Choroid plexus epithelial cell (primary cell): ENCODE data around the gene GTF2F2.

ENCODE experiments used
- DNase-seq: peaks from one replicate; pipeline ENCODE4 v3.0.0-alpha.2; 2010; ENCODE audit warnings: low read depth
- H3K4me3 ChIP-seq: 2 replicates; pipeline ENCODE4 v1.5.1; 2011; ENCODE audit warnings: low read depth, mild to moderate bottlenecking, control low read depth, low read length, moderate library complexity
- CTCF ChIP-seq: conservative IDR thresholded peaks from 2 replicates; pipeline ENCODE4 v1.5.1; 2011; ENCODE audit warnings: low read depth, mild to moderate bottlenecking, control low read depth, inconsistent platforms, low read length, moderate library complexity

The GTF2F2 gene

GRCh38 chr13:45249662-45250061, 129.4 kb downstream of the GTF2F2 start:
- no peak for TF ChIP-seq CTCF
- DNase-seq, result no peak
- H3K4me3 ChIP-seq, result no peak overlapping the region

GRCh38 chr13:45254396-45254795, 134.1 kb downstream of the GTF2F2 start:
- no peak overlapping the region for H3K4me3 ChIP-seq
- DNase-seq, result no peak
- no peak for TF ChIP-seq CTCF

DNA sequence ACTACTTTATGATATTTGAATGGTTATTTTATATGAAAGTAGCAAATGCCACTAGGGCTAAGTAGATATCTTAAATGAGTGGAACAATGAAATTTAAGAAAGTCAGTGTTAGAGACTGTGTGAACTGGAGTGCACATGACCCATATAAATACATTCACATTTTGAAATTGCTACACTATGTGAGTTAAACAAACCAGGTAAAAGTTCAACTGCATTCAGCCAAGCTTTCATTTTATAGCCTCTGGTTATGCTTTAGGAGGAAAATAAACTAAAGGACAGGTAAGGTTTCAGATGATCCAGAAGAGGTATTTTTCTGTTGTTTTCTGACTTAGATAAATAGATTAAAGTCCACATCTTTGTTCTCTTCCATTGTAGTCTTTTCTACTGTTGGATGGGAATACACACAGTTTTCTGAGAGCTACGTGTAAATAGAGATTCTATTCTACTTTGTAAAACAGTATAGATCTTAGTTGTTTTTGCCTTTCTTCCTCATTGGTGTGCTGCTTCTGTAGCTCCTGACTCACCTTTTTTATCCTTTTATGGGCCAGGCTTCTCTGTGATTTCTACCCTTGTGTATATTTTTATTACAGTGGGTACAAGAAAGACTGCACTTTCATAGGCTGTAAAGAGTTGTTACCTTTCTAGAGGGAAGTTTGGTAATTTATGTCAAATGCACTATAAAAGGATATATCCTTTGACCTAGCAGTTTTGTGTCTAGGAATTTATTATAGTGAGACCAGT, 135.1 kb downstream of the GTF2F2 start:
- TF ChIP-seq CTCF, result no peak
- no peak for DNase-seq
- no peak overlapping the region for H3K4me3 ChIP-seq

- TF ChIP-seq CTCF, result no peak
- H3K4me3 ChIP-seq, result no peak overlapping the region
- DNase-seq, result no peak
Observed at GRCh38 chr13:45256254-45256653, 135.9 kb downstream of the GTF2F2 start.

DNA sequence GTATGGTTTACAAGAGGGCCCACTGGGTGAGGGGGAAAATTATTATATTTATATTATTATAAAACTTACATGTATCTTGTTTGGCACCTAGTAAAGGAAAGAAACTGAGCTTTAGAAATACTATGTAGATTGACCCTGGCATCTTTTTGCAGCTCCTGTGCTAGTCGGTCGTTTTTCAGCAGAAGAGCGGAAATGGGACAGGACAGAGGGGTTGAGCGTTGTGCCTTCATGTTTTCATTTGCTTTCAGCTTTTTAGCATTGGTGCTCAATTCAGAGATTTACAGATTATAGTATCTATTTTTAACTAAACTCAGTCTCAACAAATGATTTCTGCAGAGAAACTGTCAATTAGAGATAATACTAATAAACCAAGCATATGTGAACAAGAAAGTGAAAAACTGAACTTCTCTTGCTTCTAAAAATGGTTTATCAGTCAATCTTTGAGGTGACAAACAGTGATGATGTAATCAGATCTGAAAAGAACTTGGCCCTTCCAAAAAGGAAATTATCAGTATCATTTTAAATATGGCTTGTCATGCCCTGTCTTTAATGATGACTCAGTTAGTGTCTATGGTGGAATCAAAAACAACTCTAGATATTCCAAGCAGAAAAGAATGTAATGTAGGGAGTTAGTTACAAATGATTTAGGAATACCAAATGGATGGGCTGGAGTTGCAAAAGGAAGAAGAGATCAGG, 137.5 kb downstream of the GTF2F2 start:
- DNase-seq, result no peak
- no peak for TF ChIP-seq CTCF
- no peak overlapping the region for H3K4me3 ChIP-seq

GRCh38 chr13:45258334-45258675, 138.0 kb downstream of the GTF2F2 start:
- no peak overlapping the region for H3K4me3 ChIP-seq
- peak; percentile 52 for DNase-seq
- TF ChIP-seq CTCF, result no peak

GRCh38 chr13:45267215-45267614, 146.9 kb downstream of the GTF2F2 start:
- no peak for TF ChIP-seq CTCF
- DNase-seq, result no peak
- H3K4me3 ChIP-seq, result no peak overlapping the region
